Trophoblast cell (in vitro differentiated cells and primary cell): ENCODE data around the gene PCDHB5.
"Not testable (repeated sequence)": the region's sequence is repeated elsewhere in the genome, so short reads cannot be mapped to it uniquely, and the experiment has no call there.

Source experiments
- DNase-seq, 2 donors: peaks; one replicate each; pipeline ENCODE4 v3.0.0-alpha.2; 2016
- H2AFZ ChIP-seq: 2 replicates; pipeline ENCODE4 v1.6.1; 2013; ENCODE audit warnings: low read length, moderate library complexity, mild to moderate bottlenecking; ENCODE audit not compliant: insufficient read depth, poor library complexity
- H2AK5ac ChIP-seq: 2 replicates; pipeline ENCODE4 v1.6.1; 2013; ENCODE audit warnings: mild to moderate bottlenecking, low read length
- H2BK120ac ChIP-seq: 2 replicates; pipeline ENCODE4 v1.6.1; 2013; ENCODE audit warnings: low read length, mild to moderate bottlenecking, moderate library complexity; ENCODE audit not compliant: insufficient read depth, poor library complexity
- H2BK12ac ChIP-seq: 2 replicates; pipeline ENCODE4 v1.6.1; 2013; ENCODE audit warnings: mild to moderate bottlenecking, low read length, moderate library complexity
- H2BK5ac ChIP-seq: 2 replicates; pipeline ENCODE4 v1.6.1; 2013; ENCODE audit warnings: low read length, low read depth, moderate library complexity, mild to moderate bottlenecking; ENCODE audit not compliant: poor library complexity
- H3K14ac ChIP-seq: 2 replicates; pipeline ENCODE4 v1.6.1; 2013; ENCODE audit warnings: mild to moderate bottlenecking, low read length
- H3K18ac ChIP-seq: 2 replicates; pipeline ENCODE4 v1.6.1; 2013; ENCODE audit warnings: mild to moderate bottlenecking, low read length
- H3K23ac ChIP-seq: 2 replicates; pipeline ENCODE4 v1.6.1; 2013; ENCODE audit warnings: low read length
- H3K27ac ChIP-seq: 2 replicates; pipeline ENCODE4 v1.5.1; 2013; ENCODE audit warnings: low read depth, mild to moderate bottlenecking, inconsistent platforms, low read length, moderate library complexity
- H3K27me3 ChIP-seq: 2 replicates; pipeline ENCODE4 v1.6.1; 2013; ENCODE audit warnings: inconsistent platforms, mild to moderate bottlenecking, low read length, moderate library complexity; ENCODE audit not compliant: insufficient read depth
- H3K36me3 ChIP-seq, 2 experiments: 1 replicate in 1 of 2; 2 replicates in 1 of 2; pipeline ENCODE4 v1.6.1; 2013; ENCODE audit warnings: low read length in 2 of 2, mild to moderate bottlenecking in 2 of 2, moderate library complexity in 1 of 2; ENCODE audit not compliant: insufficient read depth in 2 of 2, control insufficient read depth in 1 of 2
- H3K4ac ChIP-seq: 2 replicates; pipeline ENCODE4 v1.6.1; 2013; ENCODE audit warnings: low read depth, mild to moderate bottlenecking, low read length, moderate library complexity
- H3K4me1 ChIP-seq, 2 experiments: 1 replicate in 1 of 2; 2 replicates in 1 of 2; pipeline ENCODE4 v1.6.1; 2013; ENCODE audit warnings: low read length in 2 of 2, mild to moderate bottlenecking in 2 of 2, moderate library complexity in 1 of 2; ENCODE audit not compliant: insufficient read depth in 2 of 2, control insufficient read depth in 1 of 2
- H3K4me2 ChIP-seq: 2 replicates; pipeline ENCODE4 v1.6.1; 2013; ENCODE audit warnings: inconsistent platforms, mild to moderate bottlenecking, low read length, moderate library complexity
- H3K4me3 ChIP-seq: 2 replicates; pipeline ENCODE4 v1.5.1; 2013; ENCODE audit warnings: mild to moderate bottlenecking, low read depth, low read length, inconsistent platforms
- H3K79me1 ChIP-seq: one replicate; pipeline ENCODE4 v1.6.1; 2013; ENCODE audit warnings: low read length
- H3K79me2 ChIP-seq: 2 replicates; pipeline ENCODE4 v1.6.1; 2013; ENCODE audit warnings: low read length, mild to moderate bottlenecking; ENCODE audit not compliant: control insufficient read depth, insufficient read depth, poor library complexity
- H3K9ac ChIP-seq: 2 replicates; pipeline ENCODE4 v1.6.1; 2013; ENCODE audit warnings: mild to moderate bottlenecking, low read length
- H3K9me3 ChIP-seq: 2 replicates; pipeline ENCODE4 v1.6.1; 2013; ENCODE audit warnings: low read depth, mild to moderate bottlenecking, control low read depth, inconsistent platforms, low read length; ENCODE audit not compliant: insufficient read depth
- H4K12ac ChIP-seq: 2 replicates; pipeline ENCODE4 v1.6.1; 2013; ENCODE audit warnings: low read depth, mild to moderate bottlenecking, low read length, moderate library complexity
- H4K8ac ChIP-seq: 2 replicates; pipeline ENCODE4 v1.6.1; 2013; ENCODE audit warnings: low read depth, mild to moderate bottlenecking, low read length, moderate library complexity
- H4K91ac ChIP-seq: one replicate; pipeline ENCODE4 v1.6.1; 2013; ENCODE audit warnings: low read depth, mild to moderate bottlenecking, low read length, moderate library complexity
- WGBS: extraction: QIAGEN DNeasy Blood & Tissue Kit; methylation state at CpG from one replicate; pipeline ENCODE4 v1.1.7; 2013; ENCODE audit warnings: missing lambda C conversion rate; ENCODE audit not compliant: insufficient read length, insufficient coverage; ENCODE audit errors: extremely low coverage; 5-methylcytosine and 5-hydroxymethylcytosine counted together

Gene PCDHB5

DNA sequence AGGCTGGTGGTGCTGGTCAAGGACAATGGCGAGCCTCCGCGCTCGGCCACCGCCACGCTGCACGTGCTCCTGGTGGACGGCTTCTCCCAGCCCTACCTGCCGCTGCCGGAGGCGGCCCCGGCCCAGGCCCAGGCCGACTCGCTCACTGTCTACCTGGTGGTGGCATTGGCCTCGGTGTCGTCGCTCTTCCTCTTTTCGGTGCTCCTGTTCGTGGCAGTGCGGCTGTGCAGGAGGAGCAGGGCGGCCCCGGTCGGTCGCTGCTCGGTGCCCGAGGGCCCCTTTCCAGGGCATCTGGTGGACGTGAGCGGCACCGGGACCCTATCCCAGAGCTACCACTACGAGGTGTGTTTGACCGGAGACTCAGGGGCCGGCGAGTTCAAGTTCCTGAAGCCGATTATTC, 2.3 kb downstream of the PCDHB5 start:
- H4K12ac ChIP-seq, H3K23ac ChIP-seq, H3K4me2 ChIP-seq, H2AK5ac ChIP-seq, H3K27ac ChIP-seq, H4K91ac ChIP-seq, H3K4ac ChIP-seq, H2BK5ac ChIP-seq, DNase-seq, H3K14ac ChIP-seq, H3K9ac ChIP-seq, H3K4me1 ChIP-seq, H3K36me3 ChIP-seq, H3K18ac ChIP-seq, H3K79me1 ChIP-seq, H2BK12ac ChIP-seq, H2BK120ac ChIP-seq, H4K8ac ChIP-seq, H2AFZ ChIP-seq, H3K9me3 ChIP-seq, H3K27me3 ChIP-seq, H3K4me3 ChIP-seq, H3K79me2 ChIP-seq: not testable (repeated sequence)
- WGBS: no CpG with 5 or more reads among the region's 34 CpGs

DNA sequence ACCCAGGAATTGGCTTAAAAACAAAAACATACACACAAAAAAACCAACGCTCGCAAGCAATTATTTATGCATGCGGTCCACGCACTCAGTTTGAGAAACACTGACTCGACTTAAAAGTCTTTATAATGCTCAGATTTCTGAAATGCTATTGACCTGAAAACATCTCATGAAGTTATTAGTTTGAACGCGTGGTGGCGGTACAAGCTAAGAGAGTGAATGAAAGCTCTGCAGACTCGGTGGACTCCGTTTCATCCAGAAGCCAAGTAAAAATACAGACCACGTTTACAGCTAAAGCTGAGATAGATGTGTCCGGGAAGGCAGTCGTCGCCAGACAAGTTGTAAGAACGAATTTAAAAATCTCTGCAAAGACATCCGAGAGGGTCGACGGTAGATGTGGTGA, 14.8 kb downstream of the PCDHB5 start, which contains the start of gene PCDHB6:
Gene PCDHB6 (plus strand): TSS at position 246 of the 400 bp plus-strand sequence. CDS start 201 bp downstream, outside the sequence.
- peaks cover 2% of the 10 kb centered on the region for H3K9me3 ChIP-seq
- no peak within 1 kb of the TSS for H2AFZ ChIP-seq
- H4K91ac ChIP-seq: no peak within 1 kb of the TSS
- no peak within 1 kb of the TSS for H3K4ac ChIP-seq
- no peak within 1 kb of the TSS for H3K4me2 ChIP-seq
- H3K4me1 ChIP-seq: no peaks in the 10 kb centered on the region
- H2AK5ac ChIP-seq: no peak within 1 kb of the TSS
- H3K9ac ChIP-seq: no peak within 1 kb of the TSS
- H3K4me3 ChIP-seq: no peak within 1 kb of the TSS
- H2BK5ac ChIP-seq: no peak within 1 kb of the TSS
- no peak within 1 kb of the TSS for H4K8ac ChIP-seq
- no peak within 1 kb of the TSS for H3K18ac ChIP-seq
- H2BK12ac ChIP-seq: no peak within 1 kb of the TSS
- no peak within 1 kb of the TSS for H3K27ac ChIP-seq
- WGBS: no CpG with 5 or more reads among the region's 18 CpGs
- H4K12ac ChIP-seq: no peak within 1 kb of the TSS
- no peaks in the 10 kb centered on the region for H3K27me3 ChIP-seq
- H3K36me3 ChIP-seq: no peaks in the 10 kb centered on the region
- H3K14ac ChIP-seq: no peak within 1 kb of the TSS
- H2BK120ac ChIP-seq: no peak within 1 kb of the TSS
- no peaks in the 10 kb centered on the region for H3K79me2 ChIP-seq
- DNase-seq: no peak
- no peaks in the 10 kb centered on the region for H3K79me1 ChIP-seq
- H3K23ac ChIP-seq: no peak within 1 kb of the TSS

DNA sequence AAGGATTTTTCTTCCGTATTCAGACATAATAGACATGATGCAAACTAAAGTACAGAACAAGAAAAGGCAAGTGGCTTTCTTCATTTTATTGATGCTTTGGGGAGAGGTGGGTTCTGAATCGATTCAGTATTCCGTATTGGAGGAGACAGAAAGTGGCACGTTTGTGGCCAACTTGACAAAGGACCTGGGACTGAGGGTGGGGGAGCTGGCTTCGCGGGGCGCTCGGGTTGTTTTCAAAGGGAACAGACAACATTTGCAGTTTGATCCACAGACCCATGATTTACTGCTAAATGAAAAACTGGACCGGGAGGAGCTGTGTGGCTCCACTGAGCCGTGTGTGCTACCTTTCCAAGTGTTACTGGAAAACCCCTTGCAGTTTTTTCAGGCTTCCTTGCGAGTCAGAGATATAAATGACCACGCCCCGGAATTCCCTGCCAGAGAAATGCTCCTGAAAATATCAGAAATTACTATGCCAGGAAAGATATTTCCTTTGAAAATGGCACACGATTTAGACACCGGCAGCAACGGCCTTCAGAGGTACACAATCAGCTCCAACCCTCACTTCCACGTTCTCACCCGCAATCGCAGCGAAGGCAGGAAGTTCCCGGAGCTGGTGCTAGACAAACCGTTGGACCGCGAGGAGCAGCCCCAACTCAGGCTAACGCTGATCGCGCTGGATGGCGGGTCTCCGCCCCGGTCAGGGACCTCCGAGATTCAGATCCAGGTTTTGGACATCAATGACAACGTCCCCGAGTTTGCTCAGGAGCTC, 15.4 kb downstream of the PCDHB5 start:
- no peak overlapping the region for H3K18ac ChIP-seq
- no peak overlapping the region for H3K27ac ChIP-seq
- H2BK5ac ChIP-seq: no peak overlapping the region
- no peaks in the 10 kb centered on the region for H3K79me2 ChIP-seq
- DNase-seq: no peak
- H3K36me3 ChIP-seq: no peaks in the 10 kb centered on the region
- H2BK12ac ChIP-seq: no peak overlapping the region
- no CpG with 5 or more reads among the region's 33 CpGs for WGBS
- no peak overlapping the region for H4K91ac ChIP-seq
- no peaks in the 10 kb centered on the region for H3K79me1 ChIP-seq
- H3K14ac ChIP-seq: no peak overlapping the region
- no peak overlapping the region for H2AFZ ChIP-seq
- H3K23ac ChIP-seq: no peak overlapping the region
- H4K12ac ChIP-seq: no peak overlapping the region
- H3K4me3 ChIP-seq: no peak overlapping the region
- H4K8ac ChIP-seq: no peak overlapping the region
- H2BK120ac ChIP-seq: no peak overlapping the region
- H3K27me3 ChIP-seq: no peaks in the 10 kb centered on the region
- no peak overlapping the region for H3K4me2 ChIP-seq
- H2AK5ac ChIP-seq: no peak overlapping the region
- H3K9ac ChIP-seq: no peak overlapping the region
- H3K4ac ChIP-seq: no peak overlapping the region
- H3K4me1 ChIP-seq: no peaks in the 10 kb centered on the region
- peaks cover 2% of the 10 kb centered on the region for H3K9me3 ChIP-seq

DNA sequence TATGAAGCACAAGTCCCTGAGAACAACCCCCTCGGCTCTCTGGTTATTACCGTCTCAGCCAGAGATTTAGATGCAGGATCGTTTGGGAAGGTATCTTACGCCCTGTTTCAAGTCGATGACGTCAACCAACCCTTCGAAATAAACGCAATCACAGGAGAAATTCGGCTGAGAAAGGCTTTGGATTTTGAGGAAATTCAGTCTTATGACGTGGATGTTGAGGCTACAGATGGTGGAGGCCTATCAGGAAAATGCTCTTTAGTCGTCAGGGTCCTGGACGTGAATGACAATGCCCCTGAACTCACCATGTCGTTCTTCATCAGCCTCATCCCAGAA, 16.0 kb downstream of the PCDHB5 start:
- Histone ChIP-seq H3K23ac (no peak overlapping the region), H3K27ac (no peak overlapping the region), H3K4me1 (no peaks in the 10 kb centered on the region), H3K18ac (no peak overlapping the region), H2AK5ac (no peak overlapping the region), H3K27me3 (no peaks in the 10 kb centered on the region), H4K91ac (no peak overlapping the region), H3K4me3 (no peak overlapping the region), H2BK5ac (no peak overlapping the region), H4K8ac (no peak overlapping the region), H3K36me3 (no peaks in the 10 kb centered on the region), H3K9me3 (peaks cover 2% of the 10 kb centered on the region), H2AFZ (no peak overlapping the region), H3K9ac (no peak overlapping the region), H3K79me2 (no peaks in the 10 kb centered on the region), H3K4me2 (no peak overlapping the region), H3K4ac (no peak overlapping the region), H4K12ac (no peak overlapping the region), H3K14ac (no peak overlapping the region), H2BK120ac (no peak overlapping the region), H2BK12ac (no peak overlapping the region), H3K79me1 (no peaks in the 10 kb centered on the region)
- WGBS: no CpG with 5 or more reads among the region's 13 CpGs
- DNase-seq: no peak
